ENCODE data around the gene P2RX1.
"Not testable (repeated sequence)": the region's sequence is repeated elsewhere in the genome, so short reads cannot be mapped to it uniquely, and the experiment has no call there.

P2RX1 gene

GRCh38 chr17:3951003-3951402 is 34.7 kb upstream of the P2RX1 start:
- no peak overlapping the region for H3K4me3 ChIP-seq (ENCODE audit: low read length)
- no peak for DNase-seq (ENCODE audit: low read depth)
- TF ChIP-seq CTCF (conservative IDR thresholded peaks at IDR 0.05; ENCODE audit: low read length) = no peak

DNA sequence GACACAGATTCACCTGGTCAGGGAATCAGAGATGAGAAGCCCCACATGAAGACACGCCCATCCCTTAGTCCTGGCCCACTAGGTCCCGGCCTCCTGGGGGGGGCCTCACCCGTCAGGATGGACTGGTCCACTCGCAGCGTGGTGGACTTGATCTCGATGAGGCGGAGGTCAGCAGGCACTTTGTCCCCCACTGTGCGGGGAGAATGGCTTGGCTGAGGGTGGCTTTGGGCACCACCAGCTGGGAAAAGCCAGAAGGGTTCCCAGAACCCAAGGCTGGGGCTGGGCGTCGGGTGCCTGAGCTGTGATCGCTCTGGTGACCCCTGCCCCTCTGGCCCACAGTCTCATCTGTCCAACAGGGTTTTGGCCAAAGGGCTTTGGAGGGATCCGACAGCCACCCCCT is 34.3 kb upstream of the P2RX1 start:
- DNase-seq (ENCODE audit: low read depth) = no peak
- H3K4me3 ChIP-seq (ENCODE audit: low read length) = no peak overlapping the region
- no peak for TF ChIP-seq CTCF (conservative IDR thresholded peaks at IDR 0.05; ENCODE audit: low read length)

DNA sequence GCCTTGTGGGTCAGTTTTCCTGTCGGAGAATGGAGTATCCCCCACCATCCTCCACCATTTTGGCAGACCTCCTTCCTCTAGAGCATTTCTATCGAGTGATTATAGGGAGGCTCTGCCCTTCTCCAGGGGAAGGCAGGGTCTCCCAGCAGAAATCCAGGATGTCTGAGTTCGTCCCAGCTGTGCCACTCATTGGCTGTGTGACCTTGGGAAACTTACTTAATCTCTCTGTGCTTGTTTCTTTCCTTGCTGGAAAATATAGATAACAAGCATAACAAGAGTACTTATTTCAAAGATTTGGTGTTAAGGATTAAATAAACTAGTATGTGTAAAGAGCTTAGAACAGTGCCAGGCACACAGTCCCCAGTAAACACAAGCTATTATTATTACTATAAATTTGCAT is 33.2 kb upstream of the P2RX1 start:
- H3K4me3 ChIP-seq (ENCODE audit: low read length) = no peak overlapping the region
- TF ChIP-seq CTCF (conservative IDR thresholded peaks at IDR 0.05; ENCODE audit: low read length) = no peak
- DNase-seq (ENCODE audit: low read depth) = no peak

GRCh38 chr17:3948551-3948950 is 32.3 kb upstream of the P2RX1 start:
- not testable (repeated sequence) for H3K4me3 ChIP-seq (ENCODE audit: low read length); DNase-seq (ENCODE audit: low read depth)

GRCh38 chr17:3947318-3947810 is 31.1 kb upstream of the P2RX1 start:
- TF ChIP-seq CTCF (conservative IDR thresholded peaks at IDR 0.05; ENCODE audit: low read length) = no peak
- no peak overlapping the region for H3K4me3 ChIP-seq (ENCODE audit: low read length)
- no peak for DNase-seq (ENCODE audit: low read depth)

DNA sequence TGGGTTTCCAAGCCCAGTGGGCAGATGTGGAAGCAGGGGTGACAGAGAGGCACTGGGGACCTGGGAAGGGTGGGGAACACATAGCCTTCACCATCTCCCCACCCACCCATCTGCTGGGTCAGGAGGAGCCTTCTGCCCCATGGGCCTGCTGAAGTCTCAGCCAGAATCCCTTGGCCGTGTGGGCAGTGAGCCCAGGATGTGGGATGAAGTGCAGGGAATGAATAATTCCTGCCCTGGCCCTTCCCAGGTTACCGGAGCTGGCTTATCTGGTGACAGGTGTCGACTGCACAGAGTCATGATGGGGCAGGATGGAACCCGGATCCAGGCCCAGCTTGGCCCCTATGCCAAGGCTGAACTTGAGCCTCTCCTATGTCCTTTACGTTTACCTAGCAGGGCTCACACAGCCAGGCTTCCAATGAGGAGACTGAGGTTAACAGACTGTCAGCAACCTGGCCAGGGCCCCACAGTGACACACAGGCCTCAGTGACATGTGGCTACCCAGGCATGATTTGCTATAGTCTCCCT is 30.5 kb upstream of the P2RX1 start:
- no peak overlapping the region for H3K4me3 ChIP-seq (ENCODE audit: low read length)
- no peak for TF ChIP-seq CTCF (conservative IDR thresholded peaks at IDR 0.05; ENCODE audit: low read length)
- DNase-seq (ENCODE audit: low read depth) = no peak

DNA sequence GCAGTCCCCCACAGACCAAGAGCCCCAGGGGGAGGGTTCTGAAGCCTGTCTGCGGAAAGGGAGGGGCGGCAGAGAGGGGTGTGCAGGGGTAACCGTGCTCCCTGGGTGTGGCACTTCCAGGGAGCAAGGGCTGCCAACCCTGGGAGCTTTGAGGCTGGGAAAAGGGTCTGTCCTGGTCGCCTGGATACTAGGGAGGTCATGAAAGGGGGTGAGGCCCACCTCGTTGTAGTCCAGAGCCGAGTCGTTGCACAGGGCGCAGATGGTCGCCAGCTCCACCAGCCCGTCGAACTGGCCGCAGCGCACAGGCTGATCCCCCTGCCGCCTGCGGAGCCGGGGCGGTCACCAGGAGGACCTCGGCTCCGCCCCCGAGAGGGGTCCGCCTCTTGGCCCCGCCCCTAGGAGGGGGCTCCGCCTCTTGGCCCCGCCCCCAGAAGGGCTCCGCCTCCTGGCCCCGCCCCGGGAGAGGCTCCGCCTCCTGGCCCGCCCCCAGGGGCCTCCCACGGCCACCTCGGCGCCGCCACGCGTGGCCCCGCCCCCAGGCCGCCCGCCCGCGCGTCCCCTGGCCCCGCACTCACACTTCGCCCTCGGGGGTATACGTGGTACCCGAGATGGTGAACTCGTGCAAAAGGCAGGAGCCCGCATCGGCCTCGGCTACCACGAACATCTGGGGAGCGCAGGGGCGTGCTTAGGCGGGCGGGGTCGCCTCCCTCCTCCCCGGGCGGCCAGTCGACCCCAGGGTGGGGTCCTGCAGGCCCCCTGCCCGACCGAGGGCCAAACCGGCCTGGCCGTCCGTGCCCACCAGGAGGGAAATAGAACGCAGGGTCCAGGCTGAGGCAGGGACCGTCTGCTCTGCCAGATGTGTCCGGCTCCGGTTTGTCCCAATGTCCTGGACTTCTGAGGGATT is 28.5 kb upstream of the P2RX1 start:
- no peak for TF ChIP-seq CTCF (conservative IDR thresholded peaks at IDR 0.05; ENCODE audit: low read length)
- DNase-seq (ENCODE audit: low read depth) = peak; percentile 49
- peak overlapping the region; percentile 63 for H3K4me3 ChIP-seq (ENCODE audit: low read length)

Data from AG10803 (cell line).